IMR-90 (cell line): Measurements from ENCODE around the gene ZDHHC22. TPM values are rescaled to one million over a fixed set of nuclear protein-coding genes. Genes with fewer than 3 reads are reported as not detected.

Experiments
- ATAC-seq: fragments of 200-7000 bp; cut with Tn5 transposase; 2 replicates; pipeline ENCODE4 v1.9.1; 2020; ENCODE audit warnings: low read depth, mild to moderate bottlenecking, moderate library complexity
- BruUV-seq: library from RNA; stranded (reverse); fragments of 400-500 nt; replicated peaks from 2 replicates; lab custom pipeline; 2021; lab: Mats Ljungman, UMichigan
- CTCF ChIA-PET: fragments of 300-600 bp; formaldehyde crosslinking; extraction: SDS; loops from one replicate; lab custom pipeline; 2021; ENCODE audit warnings: antibody characterized with exemption; lab: Yijun Ruan, JAX
- POLR2A ChIA-PET: fragments of 300-600 bp; sonication (Branson Sonifier 250); formaldehyde crosslinking; loops from one replicate; lab custom pipeline; 2022; ENCODE audit warnings: antibody characterized with exemption; ENCODE audit not compliant: unreplicated experiment; lab: Charles Lee
- DNase-seq: peaks from one replicate; pipeline ENCODE4 v3.0.0; 2013
- H2AFZ ChIP-seq: replicated peaks from 2 replicates; pipeline ENCODE3; 2013; ENCODE audit warnings: low read length, mild to moderate bottlenecking; ENCODE audit not compliant: poor library complexity
- H2AK5ac ChIP-seq: 2 replicates; pipeline ENCODE4 v1.6.1; 2013; ENCODE audit warnings: low read depth, low read length, inconsistent platforms
- H2AK9ac ChIP-seq: replicated peaks from 2 replicates; pipeline ENCODE3; 2013; ENCODE audit warnings: mild to moderate bottlenecking, low read depth, low read length, moderate library complexity; ENCODE audit not compliant: poor library complexity
- H2BK120ac ChIP-seq: 2 replicates; pipeline ENCODE4 v1.6.1; 2013; ENCODE audit warnings: low read depth, low read length, inconsistent platforms
- H2BK15ac ChIP-seq: 3 replicates; pipeline ENCODE4 v1.6.1; 2013; ENCODE audit warnings: low read depth, low read length, inconsistent platforms
- H2BK20ac ChIP-seq: 2 replicates; pipeline ENCODE4 v1.6.1; 2013; ENCODE audit warnings: low read depth, mild to moderate bottlenecking, inconsistent platforms, low read length, moderate library complexity
- H2BK5ac ChIP-seq: 2 replicates; pipeline ENCODE4 v1.6.1; 2013; ENCODE audit warnings: mild to moderate bottlenecking, low read depth, low read length, inconsistent platforms; ENCODE audit not compliant: poor library complexity, severe bottlenecking
- H3K14ac ChIP-seq: replicated peaks from 2 replicates; pipeline ENCODE4 v1.6.1; 2013; ENCODE audit warnings: low read depth, low read length, inconsistent platforms
- H3K18ac ChIP-seq: 2 replicates; pipeline ENCODE4 v1.6.1; 2013; ENCODE audit warnings: low read depth, low read length, control low read depth
- H3K23ac ChIP-seq: 2 replicates; pipeline ENCODE4 v1.6.1; 2013; ENCODE audit warnings: low read depth, low read length, inconsistent platforms
- H3K27ac ChIP-seq: 2 replicates; pipeline ENCODE4 v1.5.1; 2013; ENCODE audit warnings: mild to moderate bottlenecking, control low read depth, low read length; ENCODE audit not compliant: insufficient read depth
- H3K27me3 ChIP-seq: 2 replicates; pipeline ENCODE4 v1.6.1; 2013; ENCODE audit warnings: low read length; ENCODE audit not compliant: control insufficient read depth, insufficient read depth
- H3K36me3 ChIP-seq: 2 replicates; pipeline ENCODE4 v1.6.1; 2013; ENCODE audit warnings: low read length, mixed read lengths; ENCODE audit not compliant: control insufficient read depth, insufficient read depth
- H3K4ac ChIP-seq: 2 replicates; pipeline ENCODE4 v1.6.1; 2013; ENCODE audit warnings: low read depth, low read length, inconsistent platforms
- H3K4me1 ChIP-seq: 2 replicates; pipeline ENCODE4 v1.6.1; 2013; ENCODE audit warnings: low read length, mixed read lengths; ENCODE audit not compliant: control insufficient read depth, insufficient read depth
- H3K4me2 ChIP-seq: 2 replicates; pipeline ENCODE4 v1.6.1; 2013; ENCODE audit warnings: low read depth, mild to moderate bottlenecking, control low read depth, low read length, moderate library complexity
- H3K4me3 ChIP-seq: 2 replicates; pipeline ENCODE4 v1.5.1; 2013; ENCODE audit warnings: low read depth, mild to moderate bottlenecking, control low read depth, low read length, moderate library complexity; ENCODE audit not compliant: insufficient read depth
- H3K56ac ChIP-seq: 2 replicates; pipeline ENCODE4 v1.6.1; 2013; ENCODE audit warnings: low read length, inconsistent platforms; ENCODE audit not compliant: insufficient read depth; ENCODE audit errors: extremely low read depth
- H3K79me1 ChIP-seq, 2 experiments: 2 replicates each; pipeline ENCODE4 v1.6.1; 2013; ENCODE audit warnings: low read length in 2 of 2, inconsistent platforms in 1 of 2, low read depth in 1 of 2
- H3K9ac ChIP-seq: 2 replicates; pipeline ENCODE4 v1.6.1; 2013; ENCODE audit warnings: low read depth, low read length, control low read depth
- H3K9me1 ChIP-seq: 2 replicates; pipeline ENCODE4 v1.6.1; 2013; ENCODE audit warnings: low read length, inconsistent platforms; ENCODE audit not compliant: insufficient read depth
- H3K9me3 ChIP-seq: 2 replicates; pipeline ENCODE4 v1.6.1; 2013; ENCODE audit warnings: low read length; ENCODE audit not compliant: control insufficient read depth, insufficient read depth
- H4K20me1 ChIP-seq: 2 replicates; pipeline ENCODE4 v1.6.1; 2013; ENCODE audit warnings: low read length, inconsistent platforms; ENCODE audit not compliant: insufficient read depth
- H4K5ac ChIP-seq: 2 replicates; pipeline ENCODE4 v1.6.1; 2013; ENCODE audit warnings: mild to moderate bottlenecking, low read depth, low read length, control low read depth
- H4K8ac ChIP-seq, 2 experiments: 2 replicates each; pipeline ENCODE4 v1.6.1; 2013; ENCODE audit warnings: low read depth in 2 of 2, low read length in 2 of 2, control low read depth in 1 of 2, inconsistent platforms in 1 of 2
- H4K91ac ChIP-seq: 2 replicates; pipeline ENCODE4 v1.6.1; 2013; ENCODE audit warnings: low read depth, low read length, inconsistent platforms; ENCODE audit not compliant: insufficient read depth
- BHLHE40 ChIP-seq: fragments of 150-350 bp; IDR thresholded peaks from 2 replicates; pipeline ENCODE4 v1.6.1; 2016; ENCODE audit warnings: mild to moderate bottlenecking, low read depth, low read length
- CHD1 ChIP-seq: IDR thresholded peaks from 2 replicates; pipeline ENCODE4 v1.6.1; 2012; ENCODE audit warnings: low read depth, low read length, improper control_type of control experiment
- CTCF ChIP-seq: conservative IDR thresholded peaks from 2 replicates; pipeline ENCODE4 v1.5.1; 2012; ENCODE audit warnings: mild to moderate bottlenecking, low read depth, low read length, improper control_type of control experiment
- ELK1 ChIP-seq: fragments of 150-350 bp; IDR thresholded peaks from 2 replicates; pipeline ENCODE4 v1.6.1; 2016; ENCODE audit warnings: low read depth, mild to moderate bottlenecking, low read length, moderate library complexity, borderline replicate concordance
- FOS ChIP-seq: fragments of 150-350 bp; IDR thresholded peaks from 2 replicates; pipeline ENCODE4 v1.6.1; 2016; ENCODE audit warnings: low read depth, low read length
- MAZ ChIP-seq: IDR thresholded peaks from 2 replicates; pipeline ENCODE4 v1.6.1; 2012; ENCODE audit warnings: low read depth, mild to moderate bottlenecking, low read length, improper control_type of control experiment, moderate library complexity, borderline replicate concordance
- MXI1 ChIP-seq: IDR thresholded peaks from 2 replicates; pipeline ENCODE4 v1.6.1; 2012; ENCODE audit warnings: low read depth, mild to moderate bottlenecking, low read length, moderate library complexity, borderline replicate concordance
- RAD21 ChIP-seq: IDR thresholded peaks from 2 replicates; pipeline ENCODE4 v1.6.1; 2012; ENCODE audit warnings: low read length, improper control_type of control experiment
- WGBS, 2 experiments: methylation state at CpG; one replicate each; pipeline versions ENCODE4 v1.1.5 to v1.1.7; 2013; ENCODE audit warnings: missing lambda C conversion rate in 2 of 2; ENCODE audit not compliant: insufficient read length in 1 of 2; ENCODE audit errors: extremely low coverage in 2 of 2; 5-methylcytosine and 5-hydroxymethylcytosine counted together
- dilution Hi-C: fragments of 300-500 bp; cut with HindIII; formaldehyde crosslinking; loops from one replicate; pipeline ENCODE4 v1.14.3; 2018; ENCODE audit warnings: low sequenced_read_pairs; ENCODE audit not compliant: unreplicated experiment
- in situ Hi-C: fragments of 300-500 bp; cut with MboI; formaldehyde crosslinking; loops from 3 replicates; pipeline ENCODE4 v1.14.3; 2019; ENCODE audit warnings: low sequenced_read_pairs, inconsistent platforms, mixed read lengths
- intact Hi-C: fragments of 100-400 bp; cut with micrococcal nuclease; formaldehyde crosslinking; loops from 2 replicates; pipeline ENCODE4 v1.10.0; 2022
- polyA plus RNA-seq, 3 experiments: library from polyadenylated mRNA; depleted of rRNA; stranded (reverse); fragments of >200 nt; gene quantifications; 2 replicates each; pipeline ENCODE4 v1.2.3, GENCODE V29; 2012; ENCODE audit warnings: low replicate concordance in 1 of 3
- total RNA-seq: library from RNA; depleted of rRNA; stranded (reverse); fragments of >200 nt; gene quantifications from 2 replicates; pipeline ENCODE4 v1.2.3, GENCODE V29; 2012

ZDHHC22 gene
- total and polyA plus RNA-seq, 2 of the 4 experiments (the other 2 are of a cell fraction): not detected

- no CpG with 5 or more reads among the region's 3 CpGs for WGBS, 2 experiments
- Histone ChIP-seq H3K4me2 (no peak overlapping the region), H3K9ac (no peak overlapping the region), H3K56ac (no peak overlapping the region), H2BK20ac (no peak overlapping the region), H4K20me1 (no peaks in the 10 kb centered on the region), H3K4me1 (no peaks in the 10 kb centered on the region), H4K5ac (no peak overlapping the region), H3K23ac (no peak overlapping the region), H3K27ac (no peak overlapping the region), H4K8ac (no peak overlapping the region), H3K4ac (no peak overlapping the region), H2AFZ (no peak overlapping the region), H2BK15ac (no peak overlapping the region), H3K4me3 (no peak overlapping the region), H3K79me1 (no peaks in the 10 kb centered on the region), H3K14ac (no peak overlapping the region), H2BK120ac (no peak overlapping the region), H4K91ac (no peak overlapping the region), H3K36me3 (no peaks in the 10 kb centered on the region), H2AK9ac (no peak overlapping the region), H2AK5ac (no peak overlapping the region), H3K9me1 (no peaks in the 10 kb centered on the region), H3K18ac (no peak overlapping the region), H3K27me3 (peaks cover 22% of the 10 kb centered on the region), H2BK5ac (no peak overlapping the region), H3K9me3 (peaks cover 8% of the 10 kb centered on the region)
- CTCF ChIA-PET: interaction anchor here (1.7 kb wide), 1 partner anchor 215 kb away, joined by 3 read pairs; no protein-coding TSS in a partner anchor
- dilution Hi-C loops: loop anchor here (25.0 kb wide), 1 partner anchor 200 kb away; no protein-coding TSS in a partner anchor
- in situ Hi-C loops: no loop called here
- POLR2A ChIA-PET: no interaction called here
- no TSS peak for BruUV-seq
- no peak for DNase-seq
- no peak for TF ChIP-seq MXI1
- no peak for TF ChIP-seq MAZ
- no peak for TF ChIP-seq CHD1
- TF ChIP-seq ELK1: no peak
- no peak for TF ChIP-seq CTCF
- TF ChIP-seq BHLHE40: no peak
- no peak for TF ChIP-seq RAD21
- TF ChIP-seq FOS: no peak
- intact Hi-C loops: no loop called here
- ATAC-seq: no peak
Measured at GRCh38 chr14:77087631-77088030, 54.0 kb downstream of the ZDHHC22 start.
